H9 (cell line): ENCODE results near the gene TCAF1. TPM values are rescaled to one million over a fixed set of nuclear protein-coding genes. Genes with fewer than 3 reads are reported as not detected.

Source experiments
- DNase-seq: peaks from one replicate; pipeline ENCODE4 v3.0.0-alpha.2; 2017
- H2AFZ ChIP-seq: one replicate; pipeline ENCODE4 v1.6.1; 2013; ENCODE audit warnings: mild to moderate bottlenecking, low read length, control low read depth, moderate library complexity
- H2AK5ac ChIP-seq: 2 replicates; pipeline ENCODE4 v1.6.1; 2013; ENCODE audit warnings: low read length, control low read depth, mixed read lengths; ENCODE audit not compliant: insufficient read length
- H2BK120ac ChIP-seq: one replicate; pipeline ENCODE4 v1.6.1; 2013; ENCODE audit warnings: low read depth, mild to moderate bottlenecking, low read length, control low read depth, inconsistent platforms; ENCODE audit not compliant: poor library complexity, severe bottlenecking
- H2BK12ac ChIP-seq: 2 replicates; pipeline ENCODE4 v1.6.1; 2013; ENCODE audit warnings: low read length, control low read depth, mixed read lengths, low read depth; ENCODE audit not compliant: insufficient read length
- H2BK15ac ChIP-seq: 2 replicates; pipeline ENCODE4 v1.6.1; 2013; ENCODE audit warnings: low read depth, low read length, control low read depth
- H2BK20ac ChIP-seq: one replicate; pipeline ENCODE4 v1.6.1; 2013; ENCODE audit warnings: low read depth, mild to moderate bottlenecking, low read length, control low read depth, inconsistent platforms; ENCODE audit not compliant: poor library complexity, severe bottlenecking
- H2BK5ac ChIP-seq: 2 replicates; pipeline ENCODE4 v1.6.1; 2013; ENCODE audit warnings: low read length, control low read depth, mixed read lengths; ENCODE audit not compliant: insufficient read length
- H3K14ac ChIP-seq: 2 replicates; pipeline ENCODE4 v1.6.1; 2013; ENCODE audit warnings: low read length, control low read depth; ENCODE audit not compliant: insufficient read depth
- H3K18ac ChIP-seq: 2 replicates; pipeline ENCODE4 v1.6.1; 2013; ENCODE audit warnings: low read depth, mild to moderate bottlenecking, mixed read lengths, low read length, control low read depth; ENCODE audit not compliant: insufficient read length
- H3K23ac ChIP-seq: 2 replicates; pipeline ENCODE4 v1.6.1; 2013; ENCODE audit warnings: low read length, control low read depth, mixed read lengths, low read depth; ENCODE audit not compliant: insufficient read length
- H3K23me2 ChIP-seq: 2 replicates; pipeline ENCODE4 v1.6.1; 2013; ENCODE audit warnings: low read depth, mild to moderate bottlenecking, mixed read lengths, low read length, control low read depth; ENCODE audit not compliant: insufficient read length, poor library complexity, severe bottlenecking
- H3K27ac ChIP-seq: 2 replicates; pipeline ENCODE4 v1.5.1; 2013; ENCODE audit warnings: low read length, control low read depth, mixed read lengths, low read depth; ENCODE audit not compliant: insufficient read length
- H3K27me3 ChIP-seq: 2 replicates; pipeline ENCODE4 v1.6.1; 2013; ENCODE audit warnings: low read length, control low read depth, inconsistent platforms; ENCODE audit not compliant: insufficient read depth
- H3K4ac ChIP-seq: 2 replicates; pipeline ENCODE4 v1.6.1; 2013; ENCODE audit warnings: low read depth, mild to moderate bottlenecking, control low read depth, inconsistent platforms, low read length, moderate library complexity
- H3K4me1 ChIP-seq: 2 replicates; pipeline ENCODE4 v1.6.1; 2013; ENCODE audit warnings: low read length, control low read depth, inconsistent platforms; ENCODE audit not compliant: insufficient read depth
- H3K4me2 ChIP-seq: 2 replicates; pipeline ENCODE4 v1.6.1; 2013; ENCODE audit warnings: low read length, control low read depth, mixed read lengths; ENCODE audit not compliant: insufficient read length, insufficient read depth
- H3K56ac ChIP-seq: 2 replicates; pipeline ENCODE4 v1.6.1; 2013; ENCODE audit warnings: low read depth, mild to moderate bottlenecking, mixed read lengths, low read length, control low read depth; ENCODE audit not compliant: insufficient read length
- H3K79me1 ChIP-seq: 2 replicates; pipeline ENCODE4 v1.6.1; 2013; ENCODE audit warnings: low read depth, mild to moderate bottlenecking, moderate library complexity, low read length, control low read depth, inconsistent platforms; ENCODE audit not compliant: insufficient read depth, poor library complexity, severe bottlenecking
- H3K79me2 ChIP-seq: 2 replicates; pipeline ENCODE4 v1.6.1; 2013; ENCODE audit warnings: low read length, control low read depth, inconsistent platforms; ENCODE audit not compliant: insufficient read depth
- H3K9ac ChIP-seq: 2 replicates; pipeline ENCODE4 v1.6.1; 2013; ENCODE audit warnings: low read length, control low read depth, mixed read lengths; ENCODE audit not compliant: insufficient read length; ENCODE audit errors: extremely low read depth
- H3K9me3 ChIP-seq: one replicate; pipeline ENCODE4 v1.6.1; 2013; ENCODE audit warnings: low read depth, low read length, inconsistent platforms; ENCODE audit not compliant: control insufficient read depth
- H3T11ph ChIP-seq: one replicate; pipeline ENCODE4 v1.6.1; 2013; ENCODE audit warnings: mild to moderate bottlenecking, low read length, control low read depth, inconsistent platforms
- H4K20me1 ChIP-seq: one replicate; pipeline ENCODE4 v1.6.1; 2013; ENCODE audit not compliant: control insufficient read depth, insufficient read length, insufficient read depth
- H4K5ac ChIP-seq: 2 replicates; pipeline ENCODE4 v1.6.1; 2013; ENCODE audit warnings: low read depth, mild to moderate bottlenecking, mixed read lengths, low read length, control low read depth; ENCODE audit not compliant: insufficient read length
- H4K8ac ChIP-seq: replicated peaks from 2 replicates; pipeline ENCODE4 v1.6.1; 2013; ENCODE audit warnings: low read length, control low read depth, mixed read lengths, low read depth; ENCODE audit not compliant: insufficient read length
- H4K91ac ChIP-seq: 2 replicates; pipeline ENCODE4 v1.6.1; 2013; ENCODE audit warnings: low read depth, mild to moderate bottlenecking, moderate library complexity, mixed read lengths, low read length, control low read depth; ENCODE audit not compliant: insufficient read length
- H3K27ac Mint-ChIP-seq, 3 experiments: 2 replicates in 2 of 3; 3 replicates in 1 of 3; pipeline ENCODE4 v1.8.0; 2020 to 2021; ENCODE audit warnings: mixed read lengths in 3 of 3, mild to moderate bottlenecking in 1 of 3, moderate library complexity in 1 of 3
- H3K27me3 Mint-ChIP-seq: 2 replicates; pipeline ENCODE4 v1.8.0; 2021; ENCODE audit warnings: low read depth, mild to moderate bottlenecking, moderate library complexity, mixed read lengths
- H3K36me3 Mint-ChIP-seq, 3 experiments: 2 replicates in 2 of 3; 3 replicates in 1 of 3; pipeline ENCODE4 v1.8.0; 2020 to 2021; ENCODE audit warnings: low read depth in 3 of 3, mixed read lengths in 3 of 3; ENCODE audit not compliant: insufficient read depth in 1 of 3
- H3K4me1 Mint-ChIP-seq, 2 experiments: 2 replicates each; pipeline ENCODE4 v1.8.0; 2020; ENCODE audit warnings: mixed read lengths in 2 of 2
- H3K4me3 Mint-ChIP-seq, 2 experiments: 2 replicates in 1 of 2; 3 replicates in 1 of 2; pipeline ENCODE4 v1.8.0; 2020 to 2021; ENCODE audit warnings: mild to moderate bottlenecking in 2 of 2, mixed read lengths in 2 of 2, moderate library complexity in 1 of 2
- H3K9me3 Mint-ChIP-seq, 2 experiments: 2 replicates in 1 of 2; 3 replicates in 1 of 2; pipeline ENCODE4 v1.8.0; 2020; ENCODE audit warnings: mild to moderate bottlenecking in 2 of 2, mixed read lengths in 2 of 2, moderate library complexity in 1 of 2
- CTCF ChIP-seq: fragments of 200-600 bp; sonication (generic); conservative IDR thresholded peaks from 3 replicates; pipeline ENCODE4 v1.8.0; 2021; ENCODE audit warnings: antibody characterized with exemption, mild to moderate bottlenecking
- WGBS: extraction: QIAGEN DNeasy Blood & Tissue Kit; methylation state at CpG from one replicate; pipeline ENCODE4 v1.1.7; 2013; ENCODE audit warnings: missing lambda C conversion rate, low lambda C conversion rate, mixed read lengths; ENCODE audit not compliant: insufficient read length; ENCODE audit errors: extremely low coverage; 5-methylcytosine and 5-hydroxymethylcytosine counted together
- total RNA-seq: library from RNA; stranded (reverse); gene quantifications from 2 replicates; pipeline ENCODE4 v1.2.1, GENCODE V29; 2021

The TCAF1 gene
- total RNA-seq, 1 experiment from 2014 or later: 46.8 TPM

GRCh38 chr7:143901332-143901667 is 676 bp downstream of the TCAF1 start:
- Histone ChIP-seq H2AK5ac (no peak overlapping the region), H2BK15ac (no peak overlapping the region), H3K4me2 (peak overlapping the region; percentile 99), H2BK5ac (peak overlapping the region; percentile 81), H3K56ac (no peak overlapping the region), H3K18ac (peak overlapping the region; percentile 99), H3K79me1 (no peaks in the 10 kb centered on the region), H2BK20ac (no peak overlapping the region), H3K4me1 (peaks cover 5% of the 10 kb centered on the region; the same call in 1 of the 2 replicates), H3K23ac (no peak overlapping the region), H3K4ac (no peak overlapping the region), H3K27me3 (no peaks in the 10 kb centered on the region), H4K91ac (peak overlapping the region; percentile 59), H4K5ac (no peak overlapping the region), H2BK120ac (no peak overlapping the region), H3T11ph (no peak overlapping the region), H3K23me2 (peaks cover 7% of the 10 kb centered on the region), H4K8ac (no peak overlapping the region), H3K79me2 (peaks cover 17% of the 10 kb centered on the region; the same call in 1 of the 2 replicates), H3K9ac (peak overlapping the region; percentile 92), H3K27ac (peak overlapping the region; percentile 75), H3K9me3 (no peaks in the 10 kb centered on the region), H4K20me1 (no peaks in the 10 kb centered on the region), H2AFZ (no peak overlapping the region), H2BK12ac (peak overlapping the region; percentile 80), H3K14ac (peak overlapping the region; percentile 99)
- Mint-ChIP-seq H3K27ac (peak overlapping the region; percentile 95 to 100 (median 99)), H3K27me3 (peaks cover 9% of the 10 kb centered on the region), H3K4me1 (peaks cover 59 to 61% of the 10 kb centered on the region in 2 experiments), H3K4me3 (peak overlapping the region; percentile 92 to 98), H3K9me3 (no peaks in the 10 kb centered on the region; a peak in 1 of 5 replicates), H3K36me3 (peaks cover 0 to 4% (median 0%) of the 10 kb centered on the region in 3 experiments; a peak in 2 of 7 replicates)
- TF ChIP-seq CTCF: no peak
- no peak for DNase-seq
- no CpG with 5 or more reads among the region's 14 CpGs for WGBS
